ENCODE measurements around the gene DOLPP1. TPM values are rescaled to one million over a fixed set of nuclear protein-coding genes. Genes with fewer than 3 reads are reported as not detected.
A peak's percentile ranks its signal among the peaks of the same experiment; 100 is the strongest.

DOLPP1 gene
- total RNA-seq, 4 donors from 2014 or later, result 9.7 to 23.0 (median 19.3) TPM

DNA sequence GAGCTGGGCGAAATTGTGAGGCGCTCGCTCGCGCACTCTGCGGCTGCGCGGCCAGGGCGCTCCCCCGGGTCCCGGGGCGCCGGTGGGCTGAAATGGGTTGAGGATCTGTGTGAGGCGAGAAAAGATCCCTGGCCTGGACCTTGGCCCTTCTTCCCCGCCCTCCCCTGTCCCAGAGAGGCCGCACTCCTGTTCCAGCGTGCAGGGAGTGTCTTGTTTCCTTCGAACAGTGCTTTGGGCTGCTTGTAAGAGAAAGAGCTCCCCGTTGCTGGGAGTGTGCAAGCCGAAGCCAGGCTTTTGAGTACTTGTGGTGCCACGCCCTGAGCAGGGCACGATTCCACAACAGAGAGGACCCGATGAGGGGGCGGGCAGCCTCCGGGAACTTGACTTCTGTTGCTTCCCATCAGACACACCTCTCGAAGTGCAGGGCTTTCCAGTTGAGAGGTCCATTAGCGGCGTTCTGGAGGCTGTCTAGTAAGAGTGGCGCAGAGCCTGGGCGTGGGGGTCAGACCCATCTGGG is 535 bp downstream of the DOLPP1 start:
- Histone ChIP-seq H3K27me3 (no peaks in the 10 kb centered on the region), H3K4me1 (peaks cover 13 to 53% (median 15%) of the 10 kb centered on the region in 3 donors), H3K36me3 (peaks cover 13 to 27% (median 15%) of the 10 kb centered on the region in 3 donors), H3K9me3 (no peaks in the 10 kb centered on the region), H3K4me3 (peak overlapping the region; percentile 68 to 98 (median 76)), H3K27ac (peak overlapping the region; percentile 87 to 93 (median 89))
- intact Hi-C loops (cut with DNase I), result no loop called here
- WGBS, 2 donors, result 0% methylated on average over 5 to 10 of the region's 30 CpGs
- peak in 1 of 4 donors; percentile 2 for TF ChIP-seq POLR2A (IDR thresholded peaks at IDR 0.05)
- TF ChIP-seq, protein P1, sequence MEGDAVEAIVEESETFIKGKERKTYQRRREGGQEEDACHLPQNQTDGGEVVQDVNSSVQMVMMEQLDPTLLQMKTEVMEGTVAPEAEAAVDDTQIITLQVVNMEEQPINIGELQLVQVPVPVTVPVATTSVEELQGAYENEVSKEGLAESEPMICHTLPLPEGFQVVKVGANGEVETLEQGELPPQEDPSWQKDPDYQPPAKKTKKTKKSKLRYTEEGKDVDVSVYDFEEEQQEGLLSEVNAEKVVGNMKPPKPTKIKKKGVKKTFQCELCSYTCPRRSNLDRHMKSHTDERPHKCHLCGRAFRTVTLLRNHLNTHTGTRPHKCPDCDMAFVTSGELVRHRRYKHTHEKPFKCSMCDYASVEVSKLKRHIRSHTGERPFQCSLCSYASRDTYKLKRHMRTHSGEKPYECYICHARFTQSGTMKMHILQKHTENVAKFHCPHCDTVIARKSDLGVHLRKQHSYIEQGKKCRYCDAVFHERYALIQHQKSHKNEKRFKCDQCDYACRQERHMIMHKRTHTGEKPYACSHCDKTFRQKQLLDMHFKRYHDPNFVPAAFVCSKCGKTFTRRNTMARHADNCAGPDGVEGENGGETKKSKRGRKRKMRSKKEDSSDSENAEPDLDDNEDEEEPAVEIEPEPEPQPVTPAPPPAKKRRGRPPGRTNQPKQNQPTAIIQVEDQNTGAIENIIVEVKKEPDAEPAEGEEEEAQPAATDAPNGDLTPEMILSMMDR (IDR thresholded peaks at IDR 0.05), result no peak
- DNase-seq, result no peak

- TF ChIP-seq, protein P1 (IDR thresholded peaks at IDR 0.05), result no peak
- no peak for TF ChIP-seq POLR2A (IDR thresholded peaks at IDR 0.05)
- Histone ChIP-seq H3K4me3 (no peak overlapping the region), H3K27ac (peak overlapping the region in 1 of 4 donors; percentile 3), H3K9me3 (no peaks in the 10 kb centered on the region), H3K36me3 (peaks cover 16 to 52% (median 22%) of the 10 kb centered on the region in 3 donors), H3K27me3 (no peaks in the 10 kb centered on the region), H3K4me1 (peaks cover 13 to 58% (median 15%) of the 10 kb centered on the region in 3 donors)
- intact Hi-C loops (cut with DNase I), result no loop called here
- DNase-seq, result no peak
- no CpG with 5 or more reads among the region's 7 CpGs for WGBS, 2 donors
Measured at GRCh38 chr9:129084087-129084486, 3.2 kb downstream of the DOLPP1 start.

GRCh38 chr9:129089246-129089645 is 8.3 kb downstream of the DOLPP1 start:
- no peaks in the 10 kb centered on the region for H3K9me3 ChIP-seq
- intact Hi-C loops (cut with DNase I), result no loop called here
- DNase-seq, result no peak
- no peak overlapping the region for H3K27ac ChIP-seq
- peaks cover 23 to 66% (median 30%) of the 10 kb centered on the region in 3 donors for H3K36me3 ChIP-seq
- H3K4me1 ChIP-seq, result peaks cover 0 to 50% (median 3%) of the 10 kb centered on the region in 3 donors
- TF ChIP-seq, protein P1 (IDR thresholded peaks at IDR 0.05), result no peak
- no peak for TF ChIP-seq POLR2A (IDR thresholded peaks at IDR 0.05)
- 77 to 88% methylated on average over 5 to 10 of the region's 15 CpGs for WGBS, 2 donors
- no peaks in the 10 kb centered on the region for H3K27me3 ChIP-seq
- H3K4me3 ChIP-seq, result no peak overlapping the region

DNA sequence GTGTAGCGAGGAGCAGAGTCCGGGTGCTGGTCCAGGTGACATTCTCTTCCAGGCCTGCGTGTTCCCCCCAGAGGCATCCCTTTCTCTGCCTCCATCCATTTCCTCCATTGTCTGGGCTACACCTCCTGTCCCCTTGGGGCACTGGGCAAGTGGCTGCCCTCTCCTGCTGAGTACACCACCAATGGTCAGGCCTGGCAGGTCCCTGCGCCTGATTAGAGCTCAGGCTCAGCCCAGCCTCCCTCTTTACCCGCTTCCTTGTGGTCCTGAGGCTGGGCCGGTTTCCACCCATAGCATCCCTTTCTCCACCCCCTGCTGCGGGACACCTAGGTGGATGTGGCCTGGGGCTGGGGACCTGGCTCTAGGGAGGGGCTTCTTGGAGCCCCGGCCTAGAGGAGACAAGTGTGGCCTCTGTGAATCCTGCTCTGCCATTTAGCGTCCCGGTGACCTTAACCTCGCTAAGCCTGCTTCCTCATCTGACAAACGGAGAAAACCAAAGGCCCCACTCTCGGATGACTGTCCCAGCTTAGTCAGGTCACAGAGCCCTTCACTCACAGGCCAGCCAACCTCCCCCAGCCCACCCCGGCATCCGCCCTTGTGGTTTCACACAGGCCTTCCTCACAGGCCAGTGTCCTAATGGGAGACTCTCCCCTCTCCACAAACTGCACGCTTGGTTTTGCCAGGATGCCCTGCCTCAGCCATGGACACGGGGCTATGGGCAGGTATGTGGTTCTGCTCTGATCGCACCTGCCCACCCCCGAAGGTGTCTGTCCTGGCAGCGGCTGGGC is 12.9 kb downstream of the DOLPP1 start:
- DNase-seq, result no peak
- Histone ChIP-seq H3K27ac (no peak overlapping the region), H3K4me3 (no peak overlapping the region), H3K27me3 (no peaks in the 10 kb centered on the region), H3K4me1 (peaks cover 0 to 28% (median 3%) of the 10 kb centered on the region in 3 donors), H3K36me3 (peaks cover 16 to 65% (median 17%) of the 10 kb centered on the region in 3 donors), H3K9me3 (no peaks in the 10 kb centered on the region)
- TF ChIP-seq POLR2A (IDR thresholded peaks at IDR 0.05), result no peak
- TF ChIP-seq, protein P1 (IDR thresholded peaks at IDR 0.05), result no peak
- WGBS, 2 donors, result 88% methylated on average over 10 to 12 of the region's 20 CpGs
- intact Hi-C loops (cut with DNase I), result no loop called here

Data from esophagus squamous epithelium (tissue), 5 donors.